Stimulated activated naive CD8-positive, alpha-beta T cell treated with anti-CD3 and anti-CD28 coated beads, Interleukin-15, Interleukin-2, amounts not matched to agents 100 U/mL and 50 U/mL, for 24 hours (primary cell): ENCODE data around the gene SMG1.
"Not testable (repeated sequence)": the region's sequence is repeated elsewhere in the genome, so short reads cannot be mapped to it uniquely, and the experiment has no call there.

Experiments
- ATAC-seq: fragments of 150-1000 bp; cut with Tn5 transposase; one replicate; pipeline ENCODE4 v1.10.0; 2021
- DNase-seq: peaks from one replicate; pipeline ENCODE4 v3.0.0; 2021

SMG1 gene

DNA sequence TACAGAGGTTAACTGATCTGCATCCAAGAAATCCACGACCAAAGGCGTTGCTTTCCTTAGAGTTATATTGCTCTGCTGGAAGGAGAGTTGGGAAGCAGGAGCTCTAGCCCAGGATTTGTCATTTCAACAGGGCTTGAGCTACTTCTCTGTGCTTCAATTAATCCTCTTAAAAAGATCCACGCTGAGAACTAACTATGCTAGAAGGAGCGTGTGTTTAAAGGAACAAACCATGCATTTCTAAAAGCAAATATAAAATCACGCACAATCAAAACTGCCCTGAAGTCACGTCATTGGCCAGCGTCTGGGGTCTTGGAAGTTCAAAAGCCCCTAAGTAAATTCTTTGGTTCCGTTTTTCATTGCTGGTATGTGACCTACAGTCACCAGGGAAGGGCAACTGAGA, 125.9 kb downstream of the SMG1 start:
- DNase-seq (no peak), ATAC-seq (no peak)

DNA sequence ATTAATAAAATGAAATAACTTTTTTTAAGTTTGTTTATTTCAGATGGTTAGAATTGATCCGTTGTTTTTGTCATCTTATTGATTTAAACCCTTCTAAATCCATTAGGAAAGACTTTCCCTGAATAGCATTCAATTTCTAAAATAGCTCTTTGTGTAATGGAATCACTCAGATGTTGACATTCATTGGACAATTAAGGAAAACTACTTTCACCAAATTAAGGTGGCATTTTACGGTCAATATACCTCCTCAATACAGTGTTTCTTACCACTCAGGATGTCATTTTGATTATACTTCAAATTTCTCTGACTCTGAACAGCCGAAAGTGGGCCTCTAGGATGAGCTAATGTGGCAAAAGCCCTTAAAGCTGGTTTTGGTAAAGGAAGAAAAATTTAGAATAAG, 126.7 kb downstream of the SMG1 start:
- DNase-seq (no peak), ATAC-seq (no peak)

DNA sequence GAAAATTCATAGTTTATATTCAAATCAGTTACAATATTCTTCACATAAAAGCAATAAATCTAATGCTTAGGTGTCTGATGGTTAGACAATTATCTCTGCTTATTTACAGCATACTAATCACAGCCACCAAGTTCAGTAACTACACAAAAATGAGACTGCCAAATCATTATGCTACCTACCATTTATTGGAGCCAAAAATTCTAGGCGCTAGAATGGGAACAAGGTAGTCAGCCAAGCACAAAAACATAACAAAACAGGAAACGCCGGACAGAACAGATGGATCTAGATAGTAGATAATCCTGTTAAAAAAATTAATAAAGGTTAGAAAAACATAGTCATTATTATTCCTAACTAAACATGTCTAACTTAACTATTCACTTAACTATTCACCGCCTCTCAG, 128.5 kb downstream of the SMG1 start:
- ATAC-seq = no peak
- DNase-seq = no peak

DNA sequence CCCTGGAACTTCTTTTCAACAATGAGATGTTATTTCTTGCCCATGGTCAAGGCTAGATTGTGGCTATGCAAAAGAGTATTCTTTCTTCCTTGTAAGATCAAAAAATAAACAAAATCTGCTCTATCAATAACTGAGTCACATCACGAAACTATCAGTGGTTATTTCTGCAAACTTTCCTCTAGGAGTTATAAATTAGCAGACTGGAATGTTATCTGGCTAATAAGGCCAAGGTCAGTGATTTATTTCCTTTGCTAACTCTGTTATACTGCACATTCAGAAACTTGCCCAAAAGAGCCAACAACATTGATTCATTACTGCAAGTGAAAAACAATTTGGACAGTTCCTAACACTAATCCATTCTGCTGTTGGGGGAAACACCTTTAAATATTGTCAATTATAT, 129.8 kb downstream of the SMG1 start:
- no peak for DNase-seq
- no peak for ATAC-seq

DNA sequence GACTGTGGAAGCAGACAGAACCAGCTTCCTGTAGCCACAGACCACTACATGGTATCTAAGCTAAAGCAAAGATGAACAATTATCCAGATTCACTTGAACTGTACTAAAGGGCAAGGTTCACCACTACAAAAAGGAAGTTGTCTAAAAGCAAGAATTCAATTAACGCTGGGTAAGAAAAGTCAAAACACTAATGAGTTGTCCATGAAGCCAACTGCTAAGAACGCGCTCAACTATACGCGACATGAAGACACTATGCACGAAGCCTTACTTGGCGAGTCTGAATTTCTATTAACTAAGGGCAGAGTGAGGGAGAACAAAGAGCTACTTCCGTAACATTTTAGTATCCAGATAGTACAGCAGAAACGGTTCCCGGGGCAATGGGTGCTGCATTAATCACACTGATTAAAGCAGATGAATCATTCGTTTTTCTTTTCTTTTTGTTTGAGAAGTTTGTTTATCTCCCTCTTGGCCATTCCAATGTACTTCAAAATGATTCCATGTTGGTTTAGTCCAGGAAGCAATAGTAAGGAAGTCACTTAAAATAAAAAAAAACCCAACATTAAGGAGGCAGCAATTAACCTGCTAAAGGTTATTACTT, 133.3 kb downstream of the SMG1 start:
- ATAC-seq (no peak), DNase-seq (no peak)

DNA sequence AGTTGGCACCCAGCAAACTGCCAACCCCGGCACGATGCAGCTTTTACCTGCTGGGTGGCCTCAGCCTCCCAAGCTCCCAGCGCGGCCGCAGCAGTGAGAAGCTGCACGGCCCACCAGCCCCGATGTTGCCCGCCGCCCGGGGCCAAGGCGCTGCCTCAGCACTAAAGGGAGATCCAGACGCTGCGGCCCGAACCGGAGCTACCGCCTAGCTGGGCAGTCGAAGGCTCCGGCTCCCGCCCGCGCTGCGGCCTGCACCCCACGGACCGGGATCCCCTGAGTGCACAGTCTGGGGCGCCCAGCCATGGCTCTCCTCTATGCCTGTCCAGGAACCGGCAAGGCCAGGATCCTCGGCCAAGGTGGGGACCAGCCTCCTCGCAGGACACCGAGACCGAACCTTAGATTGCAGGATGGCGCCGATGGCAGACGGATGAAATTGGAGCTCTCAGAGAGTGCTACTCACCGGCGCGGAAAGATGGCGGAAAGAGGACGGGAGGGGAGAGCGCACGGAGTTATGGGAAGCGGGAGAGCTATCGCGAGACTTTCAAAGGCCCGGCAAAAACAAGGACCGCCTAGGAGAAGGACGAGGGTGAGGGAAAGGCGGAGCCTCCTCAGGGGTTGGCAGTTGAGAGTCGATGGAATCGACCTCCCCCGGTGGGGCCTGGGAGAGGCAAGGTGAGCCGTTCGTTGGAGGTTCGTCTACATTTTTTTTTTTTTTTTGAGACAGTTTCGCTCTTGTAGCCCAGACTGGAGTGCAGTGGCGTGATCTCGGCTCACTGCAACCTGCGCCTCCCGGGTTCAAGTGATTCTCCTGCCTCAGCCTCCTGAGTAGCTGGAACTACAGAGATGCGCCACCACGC, 136.1 kb downstream of the SMG1 start, which contains the start of gene RPS15A:
TSS of gene RPS15A (minus strand) at position 485 of the 857 bp plus-strand sequence. CDS start 1,221 bp downstream, outside the sequence.
- peak; percentile 91 for DNase-seq
- ATAC-seq = peak; percentile 95

DNA sequence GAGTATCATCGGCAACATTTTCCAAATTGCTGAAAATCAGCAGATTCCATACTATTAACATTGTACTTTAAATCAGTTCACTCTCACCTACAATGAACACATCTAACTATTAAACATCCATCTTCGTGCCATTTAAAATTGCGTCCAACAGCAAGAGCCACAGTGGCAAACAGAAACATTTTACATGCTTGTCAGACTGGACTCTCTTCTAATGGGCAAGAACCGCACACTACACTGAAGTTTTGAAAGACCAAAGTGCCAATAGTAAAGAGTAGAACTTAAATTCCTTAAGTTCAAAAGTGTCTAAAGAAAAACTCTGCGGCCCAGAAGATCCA, 136.7 kb downstream of the SMG1 start:
- ATAC-seq = no peak
- no peak for DNase-seq

DNA sequence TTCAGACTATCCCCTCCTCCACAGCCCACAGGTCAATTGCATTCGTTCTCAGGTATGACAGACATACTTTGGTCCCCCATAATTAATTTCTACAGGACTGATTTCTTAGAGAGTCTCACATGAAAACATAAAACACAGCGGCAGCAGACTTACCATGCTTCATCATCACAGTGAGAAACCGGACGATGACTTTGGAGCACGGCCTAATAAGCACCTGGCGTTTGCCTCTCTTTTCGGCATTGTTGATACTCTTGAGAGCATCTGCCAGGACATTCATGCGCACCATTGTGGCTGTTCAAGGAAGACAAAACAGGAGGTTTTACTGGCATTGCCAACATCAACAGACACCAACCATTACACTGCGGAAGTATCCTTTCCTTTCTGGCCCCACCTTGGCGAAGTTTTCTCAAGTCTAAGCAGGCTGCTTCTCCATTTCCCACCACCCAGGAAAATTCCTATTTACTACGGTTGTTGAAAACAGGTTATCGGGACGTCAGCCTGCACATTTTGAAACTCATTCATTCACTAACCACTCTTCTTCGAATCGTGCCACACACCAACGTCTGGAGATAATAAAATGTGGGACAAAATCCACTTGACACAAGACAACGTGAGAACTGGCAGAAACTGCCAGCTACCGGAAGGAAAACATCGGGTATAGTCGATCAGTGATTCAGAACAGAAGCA, 137.2 kb downstream of the SMG1 start:
- ATAC-seq (no peak), DNase-seq (no peak)

DNA sequence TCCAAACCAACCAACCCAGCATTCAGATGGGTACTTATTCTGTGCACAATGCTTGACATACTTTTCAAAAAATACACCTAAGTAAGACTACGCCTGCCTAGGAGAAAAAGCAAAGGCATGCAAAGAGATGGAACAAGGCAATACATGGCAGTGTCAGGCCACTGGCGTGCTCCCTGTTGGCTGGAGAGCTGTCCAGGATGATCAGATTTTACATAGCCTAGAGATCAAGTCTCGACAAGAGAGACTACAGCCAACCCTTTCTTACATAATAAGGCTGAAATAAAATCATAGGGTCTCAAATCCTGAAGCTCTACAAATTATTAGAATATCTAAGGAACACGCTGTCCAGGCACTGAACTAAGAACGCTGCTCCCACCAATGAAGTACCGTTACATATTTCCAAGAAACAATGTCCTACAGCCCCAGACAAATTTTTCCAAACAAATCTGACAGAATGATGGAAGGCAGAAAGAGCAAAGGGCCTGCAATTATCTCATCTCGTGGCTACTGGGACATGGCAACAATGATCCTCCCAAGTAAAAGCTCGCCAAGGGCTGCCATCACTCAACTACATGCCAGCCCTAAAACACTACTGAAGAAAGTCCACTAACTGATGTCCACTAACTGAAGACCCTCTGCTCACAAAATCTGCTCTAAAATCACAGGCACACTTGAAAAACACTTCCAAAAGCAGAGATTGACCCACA, 141.1 kb downstream of the SMG1 start:
- ATAC-seq = no peak
- DNase-seq = no peak

DNA sequence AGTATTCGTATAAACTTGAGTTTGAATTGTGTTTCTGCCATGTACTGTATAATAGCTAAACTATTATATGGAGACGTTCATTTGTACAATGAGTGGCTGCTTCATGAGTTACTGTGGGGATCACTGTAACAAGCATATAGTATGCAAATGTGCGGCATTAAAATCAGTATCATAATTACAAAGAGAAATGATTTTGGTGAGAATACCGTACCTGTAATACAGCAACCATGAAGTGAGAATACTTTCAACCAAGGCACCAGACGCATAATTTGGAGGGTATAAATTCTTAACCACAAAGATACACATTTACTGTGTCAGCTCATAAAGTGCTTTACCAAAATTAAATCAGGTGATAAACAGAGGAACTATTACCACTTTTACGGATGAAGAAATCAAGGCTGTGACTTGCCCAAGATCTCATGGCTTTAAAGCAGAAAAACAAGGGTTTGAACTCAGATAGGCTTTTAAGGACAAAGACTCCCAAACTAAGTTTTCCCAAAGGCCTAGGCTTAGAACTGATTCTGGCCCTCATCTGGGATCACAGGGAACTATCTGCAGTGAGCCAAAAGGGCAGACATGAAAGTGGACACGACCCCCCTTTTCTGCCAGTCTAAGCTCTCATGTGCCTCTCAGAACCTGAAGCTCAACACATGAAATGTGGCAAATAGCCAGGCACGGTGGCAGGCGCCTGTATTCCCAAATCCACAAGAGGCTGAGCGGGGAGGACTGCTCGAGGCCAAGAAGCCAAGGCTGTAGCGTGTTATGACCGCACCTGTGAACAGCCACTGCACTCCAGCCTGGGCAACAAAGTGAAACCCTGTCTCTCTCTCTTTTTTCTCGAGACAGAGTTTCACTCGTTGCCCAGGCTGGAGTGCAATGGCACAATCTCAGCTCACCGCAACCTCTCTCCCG, 142.5 kb downstream of the SMG1 start:
- ATAC-seq = peak; percentile 2
- DNase-seq = no peak

DNA sequence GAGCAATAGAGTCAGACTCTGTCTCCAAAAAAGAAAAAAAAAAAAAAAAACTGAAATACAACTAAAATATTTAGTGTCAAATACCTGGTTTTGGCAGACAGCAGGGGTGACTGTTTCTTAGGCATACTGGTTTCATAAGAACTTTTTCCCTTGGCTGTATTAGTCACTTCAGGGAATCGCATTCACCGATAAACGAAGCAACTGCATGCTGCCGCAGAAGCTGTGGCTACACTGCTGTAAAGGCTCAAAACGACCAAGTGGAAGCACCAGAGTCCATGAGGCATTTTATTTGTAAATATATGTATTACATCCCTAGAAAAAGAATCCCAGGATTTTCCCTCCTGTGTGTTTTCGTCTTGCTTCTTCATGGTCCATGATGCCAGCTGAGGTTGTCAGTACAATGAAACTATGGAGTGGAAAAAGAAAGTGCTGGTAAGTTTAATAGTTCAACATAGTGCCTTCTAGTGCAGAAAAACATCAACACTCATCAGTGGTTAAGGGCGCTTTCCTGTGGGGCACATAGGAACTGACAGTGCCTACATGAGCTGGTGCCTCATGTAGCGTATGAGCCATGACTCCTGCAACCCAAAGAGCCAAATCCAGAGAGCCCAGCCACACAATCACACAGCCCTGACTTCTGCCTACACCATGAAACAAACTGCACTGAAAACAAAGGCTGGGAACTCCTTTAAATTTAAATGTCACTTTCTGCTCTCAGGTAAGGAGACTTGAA, 143.3 kb downstream of the SMG1 start:
- ATAC-seq (peak; percentile 12), DNase-seq (no peak)

DNA sequence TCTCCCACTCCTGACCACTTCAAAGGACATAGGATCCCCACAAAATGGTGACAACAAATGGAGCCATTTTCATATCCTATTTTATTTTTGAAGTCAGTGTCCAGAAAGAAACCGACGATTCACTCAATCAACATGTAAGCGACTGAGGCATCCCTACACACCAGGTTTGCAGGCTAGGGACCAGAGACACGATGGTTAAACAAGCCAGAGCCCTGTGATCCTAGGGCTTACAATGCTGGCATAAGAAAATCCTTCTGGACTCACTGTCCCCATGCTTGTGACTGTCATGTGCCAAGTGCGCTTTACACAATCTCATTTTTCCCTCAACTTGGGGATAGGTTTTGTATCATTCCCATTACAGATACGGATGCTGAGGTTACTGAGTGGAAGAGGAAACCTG, 145.0 kb downstream of the SMG1 start:
- ATAC-seq, DNase-seq: not testable (repeated sequence)

DNA sequence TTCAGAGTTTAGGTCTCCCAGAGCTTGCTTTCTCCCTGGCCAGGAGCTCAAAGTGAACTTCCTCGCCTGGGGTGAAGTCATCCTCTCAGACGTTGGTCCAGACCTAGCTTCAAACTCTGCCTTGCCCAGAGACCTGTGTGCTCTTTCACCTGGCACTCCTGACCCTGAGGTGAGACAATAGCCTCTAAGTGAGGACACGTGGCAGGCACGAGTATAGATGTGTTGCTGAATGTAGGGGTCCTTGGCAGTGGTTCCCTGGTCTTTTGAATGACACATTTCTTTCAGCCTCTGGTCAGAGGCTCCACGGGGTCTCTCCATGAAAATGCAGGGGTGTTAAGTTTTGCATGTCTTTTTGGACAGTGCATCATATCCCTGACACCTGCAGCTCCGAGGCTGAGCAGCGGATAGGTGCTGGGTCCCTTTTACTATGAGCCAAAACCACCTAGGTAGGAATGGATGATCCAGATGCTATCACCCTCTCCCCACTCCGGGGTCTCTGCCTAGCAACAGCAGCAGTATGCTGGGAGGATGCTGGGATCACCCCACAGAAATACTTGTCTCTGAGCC, 145.7 kb downstream of the SMG1 start:
- DNase-seq = not testable (repeated sequence)
- ATAC-seq = peak; percentile 24

DNA sequence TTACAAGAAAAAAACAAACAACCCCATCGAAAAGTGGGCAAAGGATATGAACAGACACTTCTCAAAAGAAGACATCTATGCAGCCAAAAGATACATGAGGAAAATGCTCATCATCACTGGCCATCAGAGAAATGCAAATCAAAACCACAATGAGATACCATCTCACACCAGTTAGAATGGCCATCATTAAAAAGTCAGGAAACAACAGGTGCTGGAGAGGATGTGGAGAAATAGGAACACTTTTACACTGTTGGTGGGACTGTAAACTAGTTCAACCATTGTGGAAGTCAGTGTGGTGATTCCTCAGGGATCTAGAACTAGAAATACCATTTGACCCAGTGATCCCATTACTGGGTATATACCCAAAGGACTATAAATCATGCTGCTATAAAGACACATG, 148.5 kb downstream of the SMG1 start:
- not testable (repeated sequence) for DNase-seq, ATAC-seq

DNA sequence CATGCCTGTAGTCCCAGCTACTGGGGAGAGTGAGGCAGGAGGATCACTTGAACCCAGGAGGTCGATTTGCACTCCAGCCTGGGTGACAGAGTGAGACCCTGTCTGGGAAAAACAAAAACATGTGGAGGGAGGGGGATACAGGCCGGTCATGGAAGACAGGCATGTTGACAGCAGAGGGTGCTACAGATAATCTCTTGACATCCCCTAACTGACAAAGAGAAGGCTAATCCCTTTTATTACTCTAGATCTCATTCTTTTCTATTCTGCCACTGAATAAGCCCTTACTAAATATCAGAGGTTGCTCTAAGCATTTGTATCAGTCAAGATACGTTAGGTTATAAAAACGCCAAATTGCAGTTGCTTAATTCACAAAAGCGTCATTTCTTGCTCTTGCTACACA, 149.9 kb downstream of the SMG1 start:
- not testable (repeated sequence) for ATAC-seq, DNase-seq

DNA sequence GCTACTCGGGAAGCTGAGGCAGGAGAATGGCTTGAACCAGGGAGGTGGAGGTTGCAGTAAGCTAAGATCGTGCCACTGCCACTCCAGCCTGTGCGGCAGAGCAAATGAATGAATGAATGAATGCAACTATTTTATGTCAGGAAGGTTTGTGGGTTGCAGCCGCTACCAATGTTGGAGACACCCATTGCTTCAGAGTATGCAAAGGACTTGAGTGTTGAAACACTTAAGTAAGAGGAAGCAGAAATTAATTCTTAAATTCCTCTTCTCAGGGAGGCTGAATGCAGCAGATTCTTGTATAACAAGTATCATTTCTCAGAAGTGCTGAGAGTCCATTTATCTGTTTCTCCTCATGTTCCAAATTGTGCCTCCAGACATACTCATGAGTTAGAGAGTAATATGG, 151.6 kb downstream of the SMG1 start:
- DNase-seq, ATAC-seq: not testable (repeated sequence)

DNA sequence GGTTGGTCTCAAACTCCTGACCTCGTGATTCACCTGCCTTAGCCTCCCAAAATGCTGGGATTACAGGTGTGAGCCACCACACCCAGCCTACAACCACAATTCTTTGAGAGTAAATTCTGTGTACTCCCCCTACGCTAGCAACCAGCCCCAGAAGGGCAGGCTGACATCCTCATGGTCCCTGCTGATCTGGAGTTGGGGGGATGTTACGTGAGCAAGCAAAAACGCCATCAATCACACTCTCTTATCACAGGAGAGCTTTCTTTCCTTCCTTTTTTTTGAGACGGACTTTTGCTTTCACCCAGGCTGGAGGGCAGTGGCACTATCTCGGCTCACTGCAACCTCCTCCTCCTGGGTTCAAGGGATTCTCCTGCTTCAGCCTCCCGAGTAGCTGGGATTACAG, 154.0 kb downstream of the SMG1 start:
- not testable (repeated sequence) for ATAC-seq, DNase-seq

DNA sequence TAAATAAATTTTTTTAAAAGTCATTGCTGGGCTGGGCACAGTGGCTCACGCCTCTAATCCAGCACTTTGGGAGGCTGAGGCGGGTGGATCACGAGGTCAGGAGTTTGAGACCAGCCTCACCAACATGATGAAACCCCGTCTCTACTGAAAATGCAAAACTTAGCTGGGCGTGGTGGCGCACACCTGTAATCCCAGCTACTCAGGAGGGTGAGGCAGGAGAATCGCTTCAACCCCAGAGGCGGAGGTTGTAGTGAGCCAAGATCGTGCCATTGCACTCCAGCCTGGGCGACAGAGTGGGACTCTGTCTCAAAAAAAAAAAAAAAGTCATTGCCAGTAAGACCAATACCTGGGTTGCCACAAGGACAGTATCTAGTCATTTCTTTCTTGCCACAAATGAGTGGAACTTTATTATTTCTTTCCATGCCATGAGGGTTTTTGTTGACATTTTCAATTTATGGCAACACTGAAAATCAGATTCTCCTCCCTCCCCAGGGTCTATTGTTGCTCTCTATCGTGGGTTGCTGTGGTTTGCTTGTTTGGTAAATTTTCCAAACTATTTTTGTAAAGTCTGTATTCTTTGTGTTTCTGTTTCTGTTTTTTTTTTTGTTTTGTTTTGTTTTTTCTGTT, 155.8 kb downstream of the SMG1 start:
- peak; percentile 75 for ATAC-seq
- not testable (repeated sequence) for DNase-seq

DNA sequence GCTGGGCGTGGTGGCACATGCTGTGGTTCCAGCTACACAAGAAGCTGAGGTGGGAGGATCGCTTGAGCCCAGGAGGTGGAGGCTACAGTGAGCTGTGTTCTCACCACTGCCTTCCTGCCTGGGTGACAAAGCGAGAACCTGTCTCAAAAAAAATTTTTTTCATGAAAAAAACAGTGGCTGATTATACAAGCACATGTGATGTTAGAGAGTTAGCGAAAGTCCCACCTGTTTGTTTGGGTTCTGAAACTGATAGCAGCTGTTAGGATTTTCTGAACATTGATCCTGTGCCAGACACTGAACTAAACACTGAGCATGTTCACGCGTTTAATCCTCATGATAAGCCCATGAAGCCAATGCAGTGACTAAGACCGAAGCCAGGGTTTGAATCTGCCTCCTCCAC, 159.0 kb downstream of the SMG1 start:
- peak; percentile 37 for ATAC-seq
- not testable (repeated sequence) for DNase-seq

DNA sequence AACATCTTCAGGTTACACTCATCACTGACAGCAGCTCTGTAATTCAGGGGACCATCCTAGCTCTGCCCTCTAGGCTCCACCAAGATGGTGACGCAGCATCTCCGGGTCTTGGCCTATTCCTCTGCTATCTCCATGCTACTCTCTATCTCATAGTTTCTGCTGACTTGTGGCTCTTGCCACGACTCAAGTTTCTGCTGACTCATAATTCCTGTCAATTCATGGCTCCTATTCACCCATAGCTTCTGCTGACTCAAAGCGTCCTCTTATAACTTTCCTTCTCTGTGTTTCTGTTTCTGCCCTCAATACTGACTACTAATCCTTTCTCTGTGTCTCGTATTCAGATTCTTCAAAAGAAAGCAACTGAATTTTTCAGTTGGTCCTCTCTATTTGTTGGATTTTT, 163.5 kb downstream of the SMG1 start:
- not testable (repeated sequence) for DNase-seq
- ATAC-seq = peak; percentile 51
